HG03097 (cell line): ENCODE results near the gene TNFRSF9.
"Not testable (repeated sequence)": the region's sequence is repeated elsewhere in the genome, so short reads cannot be mapped to it uniquely, and the experiment has no call there.

Experiments
- ATAC-seq: cut with Tn5 transposase; IDR thresholded peaks from one replicate; pipeline ENCODE4 v1.9.1; 2021; ENCODE audit not compliant: unreplicated experiment, low FRiP score

Gene TNFRSF9

DNA sequence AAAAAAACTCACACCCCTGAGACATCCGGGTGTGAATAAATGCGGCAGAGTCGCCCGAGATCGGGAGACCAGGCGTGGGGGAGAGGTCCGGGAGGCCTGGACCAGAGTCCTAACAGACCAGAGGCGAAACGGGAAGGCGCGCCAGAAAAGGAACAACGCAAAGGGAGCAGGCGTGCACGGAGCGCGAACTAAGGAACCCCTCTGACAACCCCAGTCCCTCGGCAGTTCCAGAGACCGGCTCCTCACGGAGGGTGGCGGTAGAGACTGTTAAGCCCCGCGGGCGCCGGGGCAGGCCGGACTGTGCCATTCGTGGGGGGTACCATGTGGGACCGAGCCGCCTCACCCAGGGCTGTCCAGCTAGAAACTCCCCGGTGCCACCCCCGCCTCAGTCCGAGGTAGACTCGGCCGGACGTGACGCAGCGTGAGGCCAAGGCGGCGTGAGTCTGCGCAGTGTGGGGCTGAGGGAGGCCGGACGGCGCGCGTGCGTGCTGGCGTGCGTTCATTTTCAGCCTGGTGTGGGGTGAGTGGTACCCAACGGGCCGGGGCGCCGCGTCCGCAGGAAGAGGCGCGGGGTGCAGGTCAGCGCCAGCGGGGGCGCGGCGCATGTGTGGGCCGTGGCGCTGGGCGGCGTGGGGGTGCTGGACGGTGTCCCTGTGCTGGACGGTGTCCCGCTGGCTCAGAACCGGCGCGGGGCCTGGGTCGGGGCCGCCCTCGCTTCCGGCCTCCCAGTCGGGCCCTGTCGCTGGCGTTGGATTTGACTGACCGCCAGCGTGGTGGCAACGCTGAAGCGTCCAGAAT, 20.8 kb upstream of the TNFRSF9 start, which contains the start of gene PARK7:
TSS of gene PARK7 (plus strand) at position 496 of the 798 bp plus-strand sequence. CDS start 1,075 bp downstream, outside the sequence.
- peak; percentile 96 for ATAC-seq

DNA sequence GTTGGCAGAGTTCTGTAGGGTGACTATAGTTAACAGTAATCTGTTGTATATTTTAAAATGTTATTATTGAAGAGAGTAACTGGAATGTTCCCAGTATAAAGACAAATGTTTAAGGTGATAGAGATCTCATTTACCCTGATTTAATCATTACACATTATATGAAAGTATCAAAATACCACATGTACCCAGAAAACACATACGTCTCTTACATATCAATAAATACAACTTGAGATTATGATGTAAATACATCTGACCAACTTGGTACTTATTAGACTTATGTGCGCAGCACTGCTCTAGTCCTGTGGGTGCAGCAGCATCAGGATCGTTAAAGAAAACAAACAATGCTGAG, 20.2 kb upstream of the TNFRSF9 start:
- no peak for ATAC-seq

DNA sequence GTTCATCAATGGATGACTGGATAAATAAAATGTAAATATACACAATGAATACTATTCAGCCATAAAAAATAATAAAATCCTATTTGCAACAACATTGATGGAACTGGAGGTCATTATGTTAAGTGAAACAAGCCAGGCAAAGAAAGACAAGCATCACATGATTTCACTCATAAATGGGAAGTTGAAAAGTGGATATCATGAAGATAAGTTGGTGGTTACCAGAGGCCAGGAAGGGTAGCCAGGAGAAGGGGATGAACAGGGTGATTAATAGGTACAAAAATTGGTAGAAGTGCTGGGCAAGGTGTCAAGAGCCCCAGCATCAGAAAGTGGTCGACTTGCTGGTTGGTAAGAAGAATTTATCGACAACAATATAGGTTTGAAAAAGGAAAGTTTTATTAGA, 19.5 kb upstream of the TNFRSF9 start:
- ATAC-seq, result no peak

DNA sequence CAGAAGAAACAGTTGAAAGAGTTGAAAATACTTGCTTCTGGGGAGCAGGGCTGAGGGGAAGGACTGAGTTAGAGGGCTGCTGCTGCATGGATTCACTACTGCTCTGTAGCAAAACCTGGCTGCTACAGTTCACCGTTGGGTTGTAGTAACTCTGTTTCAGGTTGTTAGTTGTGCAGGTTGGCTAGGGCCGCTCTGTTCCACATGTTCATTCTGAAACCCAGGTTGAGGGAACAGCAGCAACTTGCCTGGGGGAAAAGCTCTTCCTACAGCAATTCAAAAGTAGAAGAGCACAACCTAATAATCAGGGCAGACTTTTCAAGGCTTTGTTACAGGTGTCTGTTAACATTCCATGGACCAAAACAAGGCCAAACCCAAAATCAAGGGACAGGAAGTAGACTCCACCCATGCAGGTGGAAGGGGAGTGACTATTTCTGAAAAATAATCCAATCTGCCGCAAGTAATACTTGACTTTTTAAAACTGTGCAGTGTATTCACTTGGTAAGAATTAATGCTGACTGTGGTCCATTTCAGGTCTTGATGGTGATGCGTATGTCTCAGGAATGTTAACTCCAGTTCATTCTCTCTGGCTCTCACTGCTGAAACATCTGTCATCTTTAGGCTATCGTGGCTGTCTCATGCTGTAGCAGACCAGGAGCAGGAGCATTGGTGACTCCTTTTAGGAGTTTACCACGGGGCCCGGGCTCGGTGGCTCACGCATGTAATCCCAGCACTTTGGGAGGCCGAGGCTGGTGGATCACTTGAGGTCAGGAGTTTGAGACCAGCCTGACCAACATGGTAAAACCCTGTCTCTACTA, 15.8 kb upstream of the TNFRSF9 start:
- no peak for ATAC-seq

DNA sequence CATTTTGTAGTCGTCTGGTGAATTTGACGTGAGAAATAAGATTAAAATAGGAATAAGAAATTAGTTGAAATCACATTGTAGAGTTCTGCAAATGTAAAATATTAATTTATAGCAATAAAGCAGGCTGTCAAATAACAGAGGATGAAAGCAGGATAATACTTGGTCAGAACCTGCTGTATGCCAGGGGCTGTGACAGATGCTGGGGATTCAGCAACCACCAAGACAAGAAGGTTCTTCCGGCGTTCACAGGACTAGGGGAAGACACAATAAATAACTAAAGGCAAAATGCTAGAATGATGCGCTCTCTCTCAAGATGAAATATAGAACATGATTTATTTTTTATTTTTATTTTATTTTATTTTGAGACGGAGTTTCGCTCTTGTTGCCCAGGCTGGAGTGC, 14.0 kb upstream of the TNFRSF9 start:
- ATAC-seq, result no peak

DNA sequence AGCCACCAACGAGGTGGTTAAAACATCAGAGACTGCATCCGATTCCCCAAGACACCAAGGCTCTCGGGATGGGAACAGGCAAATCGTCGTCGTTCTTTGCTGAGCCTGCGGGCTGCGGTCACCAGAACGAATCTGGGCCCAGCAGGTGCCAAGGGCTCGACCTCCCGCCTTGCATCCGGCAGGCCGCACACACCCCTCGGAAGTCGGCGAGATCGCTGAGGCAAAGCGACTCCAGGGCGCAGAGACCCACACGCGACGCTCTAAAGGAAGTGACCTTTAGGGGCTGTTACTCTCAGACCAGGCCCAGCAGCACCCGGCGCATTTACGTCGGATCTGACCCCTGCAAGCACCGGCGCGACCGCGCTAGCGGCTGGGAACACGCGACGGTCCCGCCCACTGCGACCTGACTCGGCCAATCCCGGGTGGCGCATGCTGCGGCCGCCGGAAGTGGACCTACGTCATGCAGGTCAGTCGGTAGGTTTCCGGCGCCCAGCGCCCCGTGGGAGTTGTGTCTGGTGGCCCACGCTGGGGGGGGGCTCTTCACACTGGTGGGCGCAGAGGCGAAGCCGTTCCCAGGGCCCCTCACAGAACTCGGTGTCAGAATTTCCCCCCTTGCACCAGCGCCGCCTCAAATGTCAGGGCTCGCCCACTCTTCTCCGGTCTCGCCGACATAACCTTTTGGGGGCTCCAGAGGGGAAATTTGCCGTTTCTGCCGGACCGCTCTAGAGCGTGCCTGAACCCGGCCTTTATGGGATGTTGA, 13.4 kb upstream of the TNFRSF9 start:
- ATAC-seq, result peak; percentile 89

DNA sequence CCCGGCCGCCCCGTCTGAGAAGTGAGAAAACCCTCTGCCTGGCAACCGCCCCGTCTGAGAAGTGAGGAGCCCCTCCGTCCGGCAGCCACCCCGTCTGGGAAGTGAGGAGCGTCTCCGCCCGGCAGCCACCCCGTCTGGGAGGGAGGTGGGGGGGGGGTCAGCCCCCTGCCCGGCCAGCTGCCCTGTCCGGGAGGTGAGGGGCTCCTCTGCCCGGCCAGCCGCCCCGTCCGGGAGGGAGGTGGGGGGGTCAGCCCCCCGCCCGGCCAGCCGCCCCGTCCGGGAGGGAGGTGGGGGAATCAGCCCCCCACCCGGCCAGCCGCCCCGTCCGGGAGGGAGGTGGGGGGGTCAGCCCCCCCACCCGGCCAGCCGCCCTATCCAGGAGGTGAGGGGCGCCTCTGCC, 12.2 kb upstream of the TNFRSF9 start:
- not testable (repeated sequence) for ATAC-seq

DNA sequence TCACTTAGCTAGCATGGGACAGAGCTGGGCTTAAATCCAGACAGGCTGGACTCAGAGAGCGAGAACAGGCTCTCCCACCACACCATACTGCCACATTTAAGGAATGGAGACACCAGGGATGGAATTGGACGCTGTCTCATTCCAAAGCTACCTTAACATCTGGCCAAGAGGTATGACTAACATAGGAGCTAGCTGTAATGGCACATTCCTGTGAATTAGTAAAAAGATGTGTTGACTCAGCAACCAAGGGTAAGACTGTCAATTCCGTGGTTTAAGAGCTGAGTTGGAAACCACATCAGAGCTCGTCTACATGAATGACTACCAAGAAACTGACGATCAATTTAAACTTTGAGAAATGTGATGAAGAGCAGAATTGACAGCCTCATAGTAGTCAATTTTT, 8.3 kb upstream of the TNFRSF9 start:
- no peak for ATAC-seq

DNA sequence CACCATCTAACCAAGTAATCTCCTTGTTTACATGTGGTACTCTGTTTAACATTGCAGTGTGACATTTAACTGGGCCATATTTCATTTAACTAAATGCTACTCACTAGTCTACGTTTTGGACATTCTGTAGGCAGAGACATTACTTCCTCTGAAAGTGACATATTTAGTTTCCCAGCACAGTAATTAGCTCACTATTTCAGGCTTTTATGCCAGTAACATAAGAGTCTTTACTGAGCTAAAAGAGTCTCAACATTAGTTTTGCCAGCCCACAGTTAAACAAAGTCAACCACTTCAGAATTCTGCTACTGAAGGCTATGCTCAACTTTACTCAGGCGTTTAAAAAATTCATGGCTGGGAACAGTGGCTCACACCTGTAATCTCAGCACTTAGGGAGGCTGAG, 2.6 kb upstream of the TNFRSF9 start:
- ATAC-seq, result no peak

DNA sequence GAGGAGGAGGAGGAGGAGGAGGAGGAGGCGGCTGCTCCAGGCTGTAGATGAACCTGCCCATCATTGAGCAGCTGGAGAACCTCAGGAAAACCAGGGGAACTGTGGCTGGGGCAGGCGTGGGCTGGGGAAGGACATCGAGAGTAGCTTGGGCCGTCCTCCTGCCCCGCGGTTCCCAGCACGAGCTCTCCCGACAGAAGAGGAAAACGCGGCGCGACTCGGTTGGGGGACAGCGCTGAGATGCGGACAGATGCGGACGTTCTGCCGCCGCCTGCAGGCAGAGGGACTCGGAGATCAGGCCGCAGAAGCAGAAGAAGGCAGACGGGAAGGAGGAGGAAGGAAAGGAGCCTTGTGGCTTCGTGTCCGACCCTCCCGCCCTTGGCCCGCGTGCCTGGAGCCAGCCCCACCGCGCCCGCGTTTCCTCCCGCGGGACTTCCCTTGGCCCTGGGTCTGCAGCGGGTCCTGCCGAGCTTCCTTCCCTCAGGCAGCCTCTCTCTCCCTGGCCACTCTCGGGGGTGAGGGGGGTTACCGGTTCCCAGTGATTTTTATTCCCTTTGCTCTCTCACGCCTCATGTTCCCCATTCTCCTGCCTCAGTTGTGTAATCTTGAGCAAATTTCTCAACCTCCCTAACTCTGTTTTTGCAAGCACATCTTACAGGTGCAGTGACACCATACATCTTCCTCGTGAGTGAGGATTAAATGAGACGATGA, 1.7 kb upstream of the TNFRSF9 start:
- no peak for ATAC-seq

DNA sequence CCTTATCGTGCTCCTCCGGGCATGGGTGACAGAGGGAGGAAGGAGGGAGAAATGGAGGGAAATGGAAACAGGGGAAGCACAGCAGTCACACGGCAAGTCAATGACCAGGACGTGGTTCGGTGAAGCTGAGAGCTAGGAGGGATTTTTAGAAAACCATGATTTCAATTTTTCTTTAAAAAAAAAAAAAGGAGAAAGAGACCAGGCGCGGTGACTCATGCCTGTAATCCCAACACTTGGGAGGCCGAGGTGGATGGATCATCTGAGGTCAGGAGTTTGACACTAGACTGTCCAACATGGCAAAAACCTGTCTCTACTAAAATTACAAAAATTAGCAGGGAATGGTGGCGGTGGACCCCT, 776 bp upstream of the TNFRSF9 start:
- ATAC-seq, result no peak

DNA sequence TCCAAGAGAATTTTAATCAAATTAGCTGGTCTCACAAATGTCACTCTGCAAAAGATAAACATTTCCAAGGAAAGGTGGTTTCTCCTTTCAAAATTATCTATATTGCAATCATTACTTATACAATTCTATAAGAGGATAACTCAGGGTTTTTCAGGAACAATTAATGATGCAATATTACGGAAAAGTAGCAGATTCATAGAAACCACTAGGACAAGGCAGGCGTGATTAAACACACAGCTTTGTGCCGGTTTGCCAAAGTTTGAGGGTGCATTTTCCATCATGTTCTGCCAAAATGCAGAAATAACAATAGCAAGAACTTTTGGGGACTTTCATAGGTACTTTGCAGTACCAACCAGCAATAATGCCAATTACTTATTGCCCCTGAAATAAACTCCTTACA, 605 bp downstream of the TNFRSF9 start:
- ATAC-seq, result no peak

DNA sequence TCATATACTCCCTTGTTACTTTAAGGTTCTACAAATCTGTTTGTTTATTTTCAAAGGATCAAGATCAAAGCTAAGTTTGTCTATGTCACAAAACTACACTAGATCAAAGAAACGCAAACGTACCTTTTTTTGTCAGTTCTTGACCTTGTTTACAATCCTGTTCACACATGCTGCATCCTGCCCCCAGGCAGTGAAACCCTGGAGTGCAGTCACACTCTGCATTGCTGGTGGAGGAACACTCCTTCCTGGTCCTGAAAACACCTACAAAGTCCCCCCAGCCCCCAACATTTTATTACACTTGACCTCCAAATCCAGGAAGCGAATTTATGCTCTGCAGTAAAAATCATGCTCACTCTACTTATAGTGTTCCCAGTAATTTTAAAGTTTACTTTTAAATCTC, 2.6 kb downstream of the TNFRSF9 start:
- ATAC-seq, result no peak

DNA sequence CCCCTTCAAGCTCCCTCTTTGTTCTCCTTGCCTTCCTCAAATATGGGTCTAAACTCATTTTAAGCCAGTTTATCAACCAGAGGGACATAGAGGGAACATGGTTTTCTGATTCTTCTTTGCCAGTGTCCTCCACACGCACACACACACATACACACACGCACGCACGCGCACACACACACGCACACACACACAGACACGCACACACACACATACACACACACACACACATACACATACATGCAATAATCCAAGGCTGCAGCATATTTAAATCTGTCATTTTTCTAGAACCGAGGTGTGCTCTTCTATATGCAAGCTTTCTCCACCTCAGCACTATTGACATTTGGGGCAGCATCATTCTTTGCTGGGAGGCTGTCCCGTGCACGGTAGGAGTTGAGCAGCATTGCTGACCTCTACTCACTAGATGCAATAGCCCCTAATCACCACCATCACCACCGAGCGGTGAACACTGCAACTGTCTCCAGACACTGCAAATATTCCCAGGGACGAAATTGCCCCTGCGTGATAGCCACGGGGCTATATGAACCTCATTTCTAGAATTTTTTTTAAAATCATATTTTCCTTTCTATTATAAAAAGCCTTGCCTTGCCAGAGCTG, 8.0 kb downstream of the TNFRSF9 start:
- no peak for ATAC-seq

DNA sequence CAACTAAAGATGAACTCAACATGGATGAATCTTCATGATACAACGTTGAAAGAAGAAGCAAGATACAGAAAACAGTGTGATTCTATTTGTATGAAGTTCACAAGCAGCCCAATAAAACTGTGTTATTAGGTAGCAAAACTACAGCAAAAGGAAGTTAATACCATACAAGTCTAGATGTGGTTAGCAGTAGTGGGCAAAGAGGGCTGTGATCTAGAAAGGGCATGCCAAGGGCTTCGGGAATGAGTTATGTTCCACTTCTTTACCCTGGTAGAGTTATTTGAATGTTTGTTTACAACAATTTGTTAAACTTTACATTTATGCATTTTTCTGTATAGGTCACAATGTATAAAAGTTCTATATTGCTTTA, 9.2 kb downstream of the TNFRSF9 start:
- no peak for ATAC-seq

DNA sequence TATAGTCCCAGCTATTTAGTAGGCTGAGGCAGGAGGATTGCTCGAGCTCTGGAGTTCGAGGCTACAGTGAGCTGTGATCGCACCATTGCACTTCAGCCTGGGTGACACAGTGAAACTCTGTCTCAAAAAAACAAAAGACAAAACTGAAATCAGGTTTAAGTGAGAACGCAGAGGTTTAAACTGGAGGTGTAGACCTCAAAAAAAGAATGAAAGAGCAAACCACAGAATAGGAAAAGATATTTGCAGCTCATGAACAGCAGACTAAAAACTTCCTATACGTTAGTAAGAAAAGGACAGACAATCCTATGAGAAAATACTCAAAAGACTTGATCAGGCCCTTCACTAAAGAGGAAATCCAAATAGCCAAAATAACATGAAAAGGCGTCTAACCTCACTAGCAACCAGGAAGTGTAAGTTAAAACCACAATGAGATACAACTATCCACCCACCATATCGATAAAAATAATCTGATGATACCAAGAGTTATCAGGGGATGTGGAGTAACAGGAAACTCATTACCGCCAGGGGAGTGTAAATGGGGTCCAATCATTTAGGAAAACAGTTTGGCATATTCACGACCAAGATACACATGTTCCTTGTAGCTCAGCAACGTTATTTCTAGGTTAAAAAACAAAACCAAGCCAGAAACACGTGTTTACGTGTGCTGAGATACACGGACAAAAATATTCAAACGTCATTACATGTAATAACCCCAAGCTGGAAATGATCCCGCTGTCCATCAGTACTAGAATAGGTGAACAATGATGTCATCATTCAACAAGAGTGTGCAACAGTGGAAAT, 9.8 kb downstream of the TNFRSF9 start:
- no peak for ATAC-seq

DNA sequence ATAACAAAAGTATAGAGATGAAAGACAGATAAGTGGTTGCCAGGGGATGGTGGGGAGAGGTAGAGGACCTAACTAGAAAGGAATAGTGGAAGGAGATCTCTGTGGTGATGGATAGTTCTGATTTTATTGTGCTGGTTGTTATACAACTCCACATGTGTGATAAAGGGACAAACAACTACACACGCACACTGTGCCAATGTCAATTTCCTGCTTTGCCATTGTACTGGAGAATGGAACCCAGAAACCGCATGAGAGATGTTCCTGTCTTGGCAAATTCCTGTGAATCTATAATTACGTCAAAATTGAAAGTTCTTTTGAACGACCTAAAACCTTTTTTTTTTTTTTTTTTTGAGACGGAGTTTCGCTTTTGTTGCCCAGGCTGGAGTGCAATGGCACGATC, 11.0 kb downstream of the TNFRSF9 start:
- no peak for ATAC-seq

DNA sequence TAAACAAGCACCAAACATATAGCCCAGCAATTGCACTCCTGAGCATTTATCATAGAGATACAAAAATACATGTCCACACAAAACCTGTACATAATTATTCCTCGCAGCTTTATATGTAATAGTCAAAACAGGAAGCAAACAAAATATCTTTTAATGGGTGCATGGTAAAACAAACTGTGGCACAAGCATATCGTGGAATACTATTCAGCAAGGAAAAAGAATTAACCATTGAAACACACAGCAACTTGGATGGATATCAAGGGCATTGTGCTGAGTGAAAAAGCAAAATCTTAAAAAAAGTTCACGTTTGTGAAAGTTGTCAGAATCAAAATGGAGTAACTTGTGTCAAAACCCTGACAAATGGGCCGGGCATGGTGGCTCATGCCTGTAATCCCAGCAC, 12.4 kb downstream of the TNFRSF9 start:
- no peak for ATAC-seq

DNA sequence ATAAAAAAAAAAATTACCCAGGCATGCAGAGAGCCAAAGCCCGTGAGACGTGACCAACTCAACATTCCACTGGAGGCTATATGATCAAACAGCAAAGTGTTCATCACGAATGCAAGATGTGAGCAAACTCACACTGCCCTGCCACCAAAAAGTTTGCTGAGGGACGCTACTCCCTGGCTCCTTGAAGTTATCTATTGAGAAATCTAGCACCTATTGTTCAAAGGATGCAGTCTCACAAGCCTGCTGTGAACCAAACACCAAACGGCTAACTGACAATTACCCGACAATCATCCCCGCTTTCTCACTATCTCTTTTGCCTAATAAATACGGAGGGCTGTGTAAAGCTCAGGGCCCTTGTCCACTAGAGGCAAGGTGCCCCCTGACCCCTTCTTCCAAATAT, 13.6 kb downstream of the TNFRSF9 start:
- ATAC-seq, result not testable (repeated sequence)

DNA sequence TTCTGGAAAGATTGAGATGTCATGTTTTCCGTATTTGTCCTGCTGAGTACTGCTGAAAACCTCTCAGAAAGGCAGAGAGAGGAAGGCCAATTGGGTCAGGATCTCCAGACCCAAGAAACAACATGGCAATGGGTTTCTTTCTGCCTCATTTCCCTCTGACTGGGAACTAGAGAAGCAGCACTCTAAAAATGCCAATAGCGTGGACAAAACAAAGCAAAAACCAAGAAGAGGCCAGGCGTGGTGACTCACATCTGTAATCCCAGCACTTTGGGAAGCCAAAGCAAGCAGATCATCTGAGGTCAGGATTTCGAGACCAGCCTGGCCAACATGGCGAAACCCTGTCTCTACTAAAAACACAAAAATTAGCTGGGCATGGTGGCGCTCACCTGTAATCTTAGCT, 18.3 kb downstream of the TNFRSF9 start:
- no peak for ATAC-seq
